OCI-M1 (cell line): ENCODE data around the gene FAM111B.
"Not testable (repeated sequence)": the region's sequence is repeated elsewhere in the genome, so short reads cannot be mapped to it uniquely, and the experiment has no call there.

Experiments
- DNase-seq: peaks from one replicate; lab custom pipeline; 2025; lab: John Stamatoyannopoulos, UW

FAM111B gene

GRCh38 chr11:59106363-59107336 is at the start of gene FAM111B:
Gene FAM111B, plus strand, starts transcription at chr11:59107237. Its CDS starts 2,389 bp downstream, at chr11:59109626.
- peak; percentile 70 for DNase-seq

GRCh38 chr11:59058120-59059033 is 48.7 kb upstream of the FAM111B start:
- DNase-seq: peak; percentile 93

GRCh38 chr11:59060096-59060495 is 46.9 kb upstream of the FAM111B start:
- not testable (repeated sequence) for DNase-seq

- no peak for DNase-seq
Observed at GRCh38 chr11:59062602-59063529, 44.2 kb upstream of the FAM111B start.

- not testable (repeated sequence) for DNase-seq
Observed at GRCh38 chr11:59063996-59064727, 42.9 kb upstream of the FAM111B start.

- no peak for DNase-seq
Observed at GRCh38 chr11:59069087-59069486, 38.0 kb upstream of the FAM111B start.

- DNase-seq: no peak
Observed at GRCh38 chr11:59076876-59077571, 30.0 kb upstream of the FAM111B start.

GRCh38 chr11:59078435-59078834 is 28.6 kb upstream of the FAM111B start:
- DNase-seq: no peak

GRCh38 chr11:59079086-59079485 is 28.0 kb upstream of the FAM111B start:
- no peak for DNase-seq

GRCh38 chr11:59080421-59080820 is 26.6 kb upstream of the FAM111B start:
- not testable (repeated sequence) for DNase-seq

- not testable (repeated sequence) for DNase-seq
Observed at GRCh38 chr11:59081430-59082020, 25.5 kb upstream of the FAM111B start.

GRCh38 chr11:59086007-59086406 is 21.0 kb upstream of the FAM111B start, which contains the start of gene GLYATL1B:
Gene GLYATL1B, plus strand, starts transcription at chr11:59086307. Its CDS starts 0 bp downstream, at chr11:59086307.
- not testable (repeated sequence) for DNase-seq

GRCh38 chr11:59088162-59088561 is 18.9 kb upstream of the FAM111B start:
- peak; percentile 5 for DNase-seq

- DNase-seq: not testable (repeated sequence)
Observed at GRCh38 chr11:59093576-59093975, 13.5 kb upstream of the FAM111B start.

GRCh38 chr11:59095225-59095624 is 11.8 kb upstream of the FAM111B start:
- DNase-seq: peak; percentile 4

GRCh38 chr11:59095972-59096575 is 11.0 kb upstream of the FAM111B start:
- DNase-seq: not testable (repeated sequence)

GRCh38 chr11:59097113-59097708 is 9.8 kb upstream of the FAM111B start:
- peak; percentile 62 for DNase-seq

- DNase-seq: not testable (repeated sequence)
Observed at GRCh38 chr11:59097938-59098337, 9.1 kb upstream of the FAM111B start.
